Measurements from ENCODE around the gene PRIMA1. TPM values are rescaled to one million over a fixed set of nuclear protein-coding genes. Genes with fewer than 3 reads are reported as not detected.

The PRIMA1 gene
- total and polyA plus RNA-seq, 10 of the 15 experiments (the other 5 are each of a cell fraction or from before 2014, with no cell fraction given), result not detected

DNA sequence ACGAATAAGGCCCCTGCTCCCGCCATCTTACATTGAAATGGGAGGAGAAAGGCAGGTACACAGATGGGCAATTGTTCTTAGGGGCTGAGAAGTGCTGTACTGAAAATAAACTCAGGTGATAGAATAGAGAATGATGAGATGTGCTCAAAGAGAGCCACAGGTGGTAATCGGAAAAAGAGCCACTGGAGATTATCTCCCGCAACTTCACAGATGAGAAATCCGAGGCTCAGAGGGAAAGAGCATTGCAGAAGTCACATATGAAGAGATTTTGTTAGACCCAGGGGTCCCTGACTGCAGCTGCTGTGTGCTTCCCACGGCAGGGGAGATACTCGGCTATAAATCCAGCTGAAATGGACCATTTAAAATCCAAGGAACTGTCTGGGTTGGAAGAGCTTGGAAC, 73.7 kb downstream of the PRIMA1 start:
- no peak overlapping the region for H3K4me3 ChIP-seq
- ChIA-PET POLR2A (no interaction called here), RAD21 (ENCODE audit: unreplicated experiment) (no interaction called here), SMC1A (ENCODE audit: uncharacterized antibody, unreplicated experiment) (no interaction called here), CTCF (interaction anchor here (0.6 kb wide), 1 partner anchor 160 kb away, joined by 3 read pairs; no protein-coding TSS in a partner anchor)
- no peak for ATAC-seq
- TF ChIP-seq, protein P1, sequence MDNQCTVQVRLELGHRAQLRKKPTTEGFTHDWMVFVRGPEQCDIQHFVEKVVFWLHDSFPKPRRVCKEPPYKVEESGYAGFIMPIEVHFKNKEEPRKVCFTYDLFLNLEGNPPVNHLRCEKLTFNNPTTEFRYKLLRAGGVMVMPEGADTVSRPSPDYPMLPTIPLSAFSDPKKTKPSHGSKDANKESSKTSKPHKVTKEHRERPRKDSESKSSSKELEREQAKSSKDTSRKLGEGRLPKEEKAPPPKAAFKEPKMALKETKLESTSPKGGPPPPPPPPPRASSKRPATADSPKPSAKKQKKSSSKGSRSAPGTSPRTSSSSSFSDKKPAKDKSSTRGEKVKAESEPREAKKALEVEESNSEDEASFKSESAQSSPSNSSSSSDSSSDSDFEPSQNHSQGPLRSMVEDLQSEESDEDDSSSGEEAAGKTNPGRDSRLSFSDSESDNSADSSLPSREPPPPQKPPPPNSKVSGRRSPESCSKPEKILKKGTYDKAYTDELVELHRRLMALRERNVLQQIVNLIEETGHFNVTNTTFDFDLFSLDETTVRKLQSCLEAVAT (IDR thresholded peaks at IDR 0.05), result no peak
- FAIRE-seq, result no peak
- H3K36me3 ChIP-seq (ENCODE audit: control insufficient read depth in 2 of 2, insufficient read depth in 2 of 2, low read length in 1 of 2), result no peaks in the 10 kb centered on the region
- peaks cover 0 to 2% of the 10 kb centered on the region in 2 experiments; a peak in 2 of 4 replicates for H3K27me3 ChIP-seq (replicated peaks in 1 of 2; ENCODE audit: control insufficient read depth in 2 of 2, insufficient read depth in 2 of 2, low read length in 1 of 2)
- DNase-seq (ENCODE audit: low read depth, low spot score), result no peak
- no peaks in the 10 kb centered on the region for H3K9me3 ChIP-seq (replicated peaks; ENCODE audit: control insufficient read depth, insufficient read depth, low read length)
- intact Hi-C loops (cut with micrococcal nuclease; ENCODE audit: unreplicated experiment), result no loop called here
- 40% methylated on average over 7 of the region's 7 CpGs for WGBS (ENCODE audit: insufficient coverage, insufficient replicate concordance, low lambda C conversion rate, missing lambda C conversion rate)
- no TSS peak for BruUV-seq (replicated peaks)
- H3K27ac ChIP-seq (ENCODE audit: control insufficient read depth, insufficient read depth), result no peak overlapping the region
- no peak overlapping the region for H3K4me2 ChIP-seq (ENCODE audit: control insufficient read depth, insufficient read depth)
- no peaks in the 10 kb centered on the region for H4K20me1 ChIP-seq (ENCODE audit: control insufficient read depth, insufficient read depth)
- no peaks in the 10 kb centered on the region for H3K4me1 ChIP-seq (ENCODE audit: control insufficient read depth, insufficient read depth, low read length)
- H2AFZ ChIP-seq (ENCODE audit: control insufficient read depth, low read depth, low read length), result no peak overlapping the region
- H3K9ac ChIP-seq (ENCODE audit: control insufficient read depth, insufficient read depth, low read length), result no peak overlapping the region
- H3K79me2 ChIP-seq (ENCODE audit: control insufficient read depth, insufficient read depth, low read length), result no peaks in the 10 kb centered on the region
- in situ Hi-C loops (cut with MboI), result no loop called here

GRCh38 chr14:93713726-93714405, 74.4 kb downstream of the PRIMA1 start:
- TF ChIP-seq ZNF384 (IDR thresholded peaks at IDR 0.05; ENCODE audit: borderline replicate concordance, low read depth, low read length), result no peak
- no peak for TF ChIP-seq HDAC2 (IDR thresholded peaks at IDR 0.05)
- TF ChIP-seq ZNF217 (IDR thresholded peaks at IDR 0.05), result no peak
- TF ChIP-seq ZNF622 (IDR thresholded peaks at IDR 0.05), result no peak
- no peak for TF ChIP-seq E2F4 (IDR thresholded peaks at IDR 0.05; ENCODE audit: low read depth, low read length)
- no peak overlapping the region for H3K4me3 ChIP-seq
- 30% methylated on average over 13 of the region's 13 CpGs for WGBS (ENCODE audit: insufficient coverage, insufficient replicate concordance, low lambda C conversion rate, missing lambda C conversion rate)
- H3K9ac ChIP-seq (ENCODE audit: control insufficient read depth, insufficient read depth, low read length), result no peak overlapping the region
- RAD21 ChIA-PET (ENCODE audit: unreplicated experiment), result no interaction called here
- no peaks in the 10 kb centered on the region for H4K20me1 ChIP-seq (ENCODE audit: control insufficient read depth, insufficient read depth)
- ATAC-seq (no peak), FAIRE-seq (no peak), DNase-seq (ENCODE audit: low read depth, low spot score) (no peak)
- H3K27ac ChIP-seq (ENCODE audit: control insufficient read depth, insufficient read depth), result no peak overlapping the region
- no peaks in the 10 kb centered on the region for H3K79me2 ChIP-seq (ENCODE audit: control insufficient read depth, insufficient read depth, low read length)
- intact Hi-C loops (cut with micrococcal nuclease; ENCODE audit: unreplicated experiment) (no loop called here), in situ Hi-C loops (cut with MboI) (no loop called here)
- H3K4me1 ChIP-seq (ENCODE audit: control insufficient read depth, insufficient read depth, low read length), result no peaks in the 10 kb centered on the region
- BruUV-seq (replicated peaks), result no TSS peak
- H3K4me2 ChIP-seq (ENCODE audit: control insufficient read depth, insufficient read depth), result no peak overlapping the region
- no peaks in the 10 kb centered on the region for H3K9me3 ChIP-seq (replicated peaks; ENCODE audit: control insufficient read depth, insufficient read depth, low read length)
- no peaks in the 10 kb centered on the region; a peak in 2 of 4 replicates for H3K27me3 ChIP-seq (replicated peaks in 1 of 2; ENCODE audit: control insufficient read depth in 2 of 2, insufficient read depth in 2 of 2, low read length in 1 of 2)
- no peaks in the 10 kb centered on the region for H3K36me3 ChIP-seq (ENCODE audit: control insufficient read depth in 2 of 2, insufficient read depth in 2 of 2, low read length in 1 of 2)
- POLR2A ChIA-PET, result no interaction called here
- no peak overlapping the region for H2AFZ ChIP-seq (ENCODE audit: control insufficient read depth, low read depth, low read length)
- CTCF ChIA-PET, result no interaction called here
- SMC1A ChIA-PET (ENCODE audit: uncharacterized antibody, unreplicated experiment), result no interaction called here

Measured in GM12878 (cell line).